HFF-Myc (cell line): ENCODE measurements around the gene AUH.

Experiments
- DNase-seq: peaks from one replicate; pipeline ENCODE4 v3.0.0-alpha.2; 2011; ENCODE audit warnings: low read depth; ENCODE audit errors: extremely low read depth
- H3K4me3 ChIP-seq: replicated peaks from 2 replicates; pipeline ENCODE4 v1.5.1; 2011; ENCODE audit warnings: low read depth, mild to moderate bottlenecking, control low read depth, low read length
- CTCF ChIP-seq: IDR thresholded peaks from 2 replicates; pipeline ENCODE4 v1.5.1; 2012; ENCODE audit warnings: mild to moderate bottlenecking, low read depth, low read length, control low read depth; ENCODE audit errors: missing control alignments

The AUH gene

GRCh38 chr9:91349115-91349555 lies 12.6 kb downstream of the AUH start:
- no peak for DNase-seq
- TF ChIP-seq CTCF = no peak
- no peak overlapping the region for H3K4me3 ChIP-seq

- no peak overlapping the region for H3K4me3 ChIP-seq
- DNase-seq = no peak
- no peak for TF ChIP-seq CTCF
Observed at GRCh38 chr9:91348191-91348807, 13.4 kb downstream of the AUH start.

- H3K4me3 ChIP-seq = no peak overlapping the region
- no peak for TF ChIP-seq CTCF
- no peak for DNase-seq
Observed at GRCh38 chr9:91347377-91347776, 14.3 kb downstream of the AUH start.

GRCh38 chr9:91346644-91347043 lies 15.1 kb downstream of the AUH start:
- no peak overlapping the region for H3K4me3 ChIP-seq
- no peak for TF ChIP-seq CTCF

GRCh38 chr9:91345978-91346377 lies 15.7 kb downstream of the AUH start:
- no peak for DNase-seq
- no peak for TF ChIP-seq CTCF
- H3K4me3 ChIP-seq = no peak overlapping the region

More at GRCh38 chr9:91346644-91347043, 15.1 kb downstream of the AUH start:
- no peak for DNase-seq

- DNase-seq = no peak
- no peak overlapping the region for H3K4me3 ChIP-seq
- TF ChIP-seq CTCF = no peak
Observed at GRCh38 chr9:91342575-91342974, 19.1 kb downstream of the AUH start.

- H3K4me3 ChIP-seq = no peak overlapping the region
Observed at GRCh38 chr9:91341749-91342148, 20.0 kb downstream of the AUH start.

More at GRCh38 chr9:91341749-91342148, 20.0 kb downstream of the AUH start:
- TF ChIP-seq CTCF = no peak
- DNase-seq = no peak
